GM18951 (cell line): ENCODE data around the gene LRRN4CL.

Source experiments
- POLR2A ChIP-seq: IDR thresholded peaks from 4 replicates; pipeline ENCODE4 v1.6.1; 2011; ENCODE audit warnings: mild to moderate bottlenecking; ENCODE audit not compliant: insufficient read length, insufficient read depth; ENCODE audit errors: extremely low read depth
- in situ Hi-C: fragments of 300-500 bp; cut with MboI; formaldehyde crosslinking; loops from one replicate; pipeline ENCODE4 v1.12.0; 2022; ENCODE audit warnings: low sequenced_read_pairs, mixed read lengths, inconsistent platforms; ENCODE audit not compliant: unreplicated experiment

LRRN4CL gene

GRCh38 chr11:62719302-62719978, 30.1 kb upstream of the LRRN4CL start:
- no peak for TF ChIP-seq POLR2A
- in situ Hi-C loops = no loop called here

- no peak for TF ChIP-seq POLR2A
- in situ Hi-C loops = no loop called here
These were observed 27.5 kb upstream of the LRRN4CL start for GRCh38 chr11:62716816-62717215.

- in situ Hi-C loops = no loop called here
- no peak for TF ChIP-seq POLR2A
These were observed 26.9 kb upstream of the LRRN4CL start for GRCh38 chr11:62716206-62716605.

GRCh38 chr11:62715150-62716130, 26.1 kb upstream of the LRRN4CL start:
- TF ChIP-seq POLR2A = no peak
- in situ Hi-C loops = no loop called here

- no peak for TF ChIP-seq POLR2A
- in situ Hi-C loops = no loop called here
These were observed 24.0 kb upstream of the LRRN4CL start for GRCh38 chr11:62713343-62713742.

GRCh38 chr11:62712861-62713260, 23.5 kb upstream of the LRRN4CL start:
- no peak for TF ChIP-seq POLR2A
- in situ Hi-C loops = no loop called here

GRCh38 chr11:62712276-62712812, 23.0 kb upstream of the LRRN4CL start:
- in situ Hi-C loops = no loop called here
- TF ChIP-seq POLR2A = no peak

- in situ Hi-C loops = no loop called here
- no peak for TF ChIP-seq POLR2A
These were observed 20.6 kb upstream of the LRRN4CL start for GRCh38 chr11:62710001-62710345.

GRCh38 chr11:62709247-62710000, 20.1 kb upstream of the LRRN4CL start:
- peak; percentile 79 for TF ChIP-seq POLR2A
- in situ Hi-C loops = no loop called here

GRCh38 chr11:62708793-62709192, 19.5 kb upstream of the LRRN4CL start:
- no peak for TF ChIP-seq POLR2A
- in situ Hi-C loops = no loop called here

GRCh38 chr11:62708392-62708791, 19.1 kb upstream of the LRRN4CL start:
- in situ Hi-C loops = no loop called here
- TF ChIP-seq POLR2A = no peak

- TF ChIP-seq POLR2A = no peak
- in situ Hi-C loops = no loop called here
These were observed 18.0 kb upstream of the LRRN4CL start, which contains the start of the genes BSCL2 and GNG3 for GRCh38 chr11:62707277-62707861. BSCL2 (minus strand) TSS chr11:62707424; CDS start chr11:62707195, 229 bp downstream. GNG3 (plus strand) TSS chr11:62707676; CDS start chr11:62708296, 620 bp downstream.
